Vagina (tissue), 2 donors: ENCODE data around the gene MLYCD. TPM values are rescaled to one million over a fixed set of nuclear protein-coding genes. Genes with fewer than 3 reads are reported as not detected.

ENCODE experiments used
- DNase-seq, 2 donors: peaks; one replicate each; pipeline ENCODE4 v3.0.0-alpha.2; 2017; ENCODE audit errors: extremely low spot score in 2 of 2
- H3K27ac ChIP-seq: fragments of 200-600 bp; sonication (generic); one replicate; pipeline ENCODE4 v1.5.1; 2019
- H3K27me3 ChIP-seq: fragments of 200-600 bp; sonication (generic); one replicate; pipeline ENCODE4 v1.5.1; 2019
- H3K36me3 ChIP-seq, 2 donors: fragments of 200-600 bp; sonication (generic); one replicate each; pipeline ENCODE4 v1.5.1; 2017 to 2019
- H3K4me1 ChIP-seq: fragments of 200-600 bp; sonication (generic); one replicate; pipeline ENCODE4 v1.5.1; 2019
- H3K4me3 ChIP-seq, 2 donors: fragments of 200-600 bp; sonication (generic); 1 replicate in 1 of 2; 2 replicates in 1 of 2; pipeline ENCODE4 v1.5.1; 2016 to 2019
- H3K9me3 ChIP-seq: fragments of 200-600 bp; sonication (generic); one replicate; pipeline ENCODE4 v1.5.1; 2019
- POLR2A ChIP-seq, 2 donors: fragments of 450-650 bp; IDR thresholded peaks; one replicate each; pipeline ENCODE4 v1.6.1; 2017; ENCODE audit warnings: antibody characterized with exemption in 2 of 2, mild to moderate bottlenecking in 2 of 2, moderate library complexity in 2 of 2
- POLR2AphosphoS5 ChIP-seq, 2 donors: sonication (generic); formaldehyde crosslinking; IDR thresholded peaks; one replicate each; pipeline ENCODE4 v1.9.0; 2017; ENCODE audit warnings: antibody characterized with exemption in 2 of 2, mild to moderate bottlenecking in 2 of 2, low read depth in 1 of 2; ENCODE audit not compliant: insufficient read depth in 1 of 2
- intact Hi-C: fragments of 100-400 bp; cut with DNase I; formaldehyde crosslinking; loops from one replicate; pipeline ENCODE4 v1.15.1; 2023
- total RNA-seq: library from RNA; depleted of rRNA; stranded (reverse); fragments of >200 nt; gene quantifications from one replicate; pipeline ENCODE4 v1.2.3, GENCODE V29; 2016
- TF ChIP-seq, protein P1 (sequence below), 3 experiments: fragments of 450-650 bp in 2 of 3; fragments of 200-600 bp in 1 of 3; sonication (generic) in 1 of 3; IDR thresholded peaks; one replicate each; pipeline ENCODE4 v1.5.1; 2017 to 2019; ENCODE audit warnings: antibody characterized with exemption in 3 of 3, mild to moderate bottlenecking in 2 of 3, moderate library complexity in 2 of 3

Gene MLYCD
- total RNA-seq, 1 donor from 2014 or later, result 8.8 TPM

DNA sequence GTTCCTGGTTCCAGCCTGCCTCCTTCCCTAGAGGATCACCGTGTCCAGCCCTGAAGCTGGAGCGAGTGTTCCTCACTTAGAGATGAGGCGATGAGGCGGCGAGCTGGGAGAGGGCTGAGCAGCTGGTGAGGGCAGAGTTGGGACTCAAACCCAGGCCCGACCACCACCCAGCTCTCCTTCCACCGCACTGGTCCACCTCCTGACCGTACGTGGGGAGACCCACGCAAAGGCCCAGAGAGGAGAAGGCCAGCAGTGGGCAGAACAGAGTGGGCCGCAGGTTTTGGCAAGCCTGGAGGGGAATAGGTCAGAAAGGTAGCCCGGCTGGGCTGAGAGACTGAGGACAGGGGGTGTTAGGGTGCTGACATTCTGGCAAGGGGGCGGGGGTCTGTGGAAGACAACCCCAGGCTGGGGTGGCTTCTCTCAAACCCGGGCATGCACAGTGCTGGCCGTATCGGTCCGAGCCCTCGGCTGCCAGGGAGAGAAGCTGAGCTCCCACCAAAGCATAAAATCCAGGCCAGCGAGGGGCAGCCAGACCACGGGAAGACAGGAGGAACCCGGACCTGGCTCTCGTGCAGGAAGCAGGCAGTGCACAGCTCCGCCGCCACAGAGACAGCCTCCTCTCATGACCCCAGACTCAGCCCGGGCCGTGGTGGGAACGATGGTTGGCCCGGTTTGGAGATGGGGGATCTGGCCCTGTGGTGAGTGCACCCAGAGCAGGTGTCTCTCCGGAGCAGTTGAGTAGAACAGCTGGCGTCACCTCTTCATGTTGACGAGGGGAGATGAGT is 24.9 kb downstream of the MLYCD start:
- no peak overlapping the region for H3K4me3 ChIP-seq
- no peak for TF ChIP-seq POLR2AphosphoS5 (IDR thresholded peaks at IDR 0.05; ENCODE audit: insufficient read depth in 1 of 2, low read depth in 1 of 2)
- no peak for TF ChIP-seq POLR2A (IDR thresholded peaks at IDR 0.05)
- TF ChIP-seq, protein P1, sequence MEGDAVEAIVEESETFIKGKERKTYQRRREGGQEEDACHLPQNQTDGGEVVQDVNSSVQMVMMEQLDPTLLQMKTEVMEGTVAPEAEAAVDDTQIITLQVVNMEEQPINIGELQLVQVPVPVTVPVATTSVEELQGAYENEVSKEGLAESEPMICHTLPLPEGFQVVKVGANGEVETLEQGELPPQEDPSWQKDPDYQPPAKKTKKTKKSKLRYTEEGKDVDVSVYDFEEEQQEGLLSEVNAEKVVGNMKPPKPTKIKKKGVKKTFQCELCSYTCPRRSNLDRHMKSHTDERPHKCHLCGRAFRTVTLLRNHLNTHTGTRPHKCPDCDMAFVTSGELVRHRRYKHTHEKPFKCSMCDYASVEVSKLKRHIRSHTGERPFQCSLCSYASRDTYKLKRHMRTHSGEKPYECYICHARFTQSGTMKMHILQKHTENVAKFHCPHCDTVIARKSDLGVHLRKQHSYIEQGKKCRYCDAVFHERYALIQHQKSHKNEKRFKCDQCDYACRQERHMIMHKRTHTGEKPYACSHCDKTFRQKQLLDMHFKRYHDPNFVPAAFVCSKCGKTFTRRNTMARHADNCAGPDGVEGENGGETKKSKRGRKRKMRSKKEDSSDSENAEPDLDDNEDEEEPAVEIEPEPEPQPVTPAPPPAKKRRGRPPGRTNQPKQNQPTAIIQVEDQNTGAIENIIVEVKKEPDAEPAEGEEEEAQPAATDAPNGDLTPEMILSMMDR (IDR thresholded peaks at IDR 0.05), result no peak
- no peak overlapping the region for H3K27ac ChIP-seq
- intact Hi-C loops, result no loop called here
- H3K36me3 ChIP-seq, result peaks cover 0 to 14% of the 10 kb centered on the region in 2 donors
- H3K9me3 ChIP-seq, result no peaks in the 10 kb centered on the region
- no peak for DNase-seq
- no peaks in the 10 kb centered on the region for H3K27me3 ChIP-seq
- peaks cover 11% of the 10 kb centered on the region for H3K4me1 ChIP-seq

DNA sequence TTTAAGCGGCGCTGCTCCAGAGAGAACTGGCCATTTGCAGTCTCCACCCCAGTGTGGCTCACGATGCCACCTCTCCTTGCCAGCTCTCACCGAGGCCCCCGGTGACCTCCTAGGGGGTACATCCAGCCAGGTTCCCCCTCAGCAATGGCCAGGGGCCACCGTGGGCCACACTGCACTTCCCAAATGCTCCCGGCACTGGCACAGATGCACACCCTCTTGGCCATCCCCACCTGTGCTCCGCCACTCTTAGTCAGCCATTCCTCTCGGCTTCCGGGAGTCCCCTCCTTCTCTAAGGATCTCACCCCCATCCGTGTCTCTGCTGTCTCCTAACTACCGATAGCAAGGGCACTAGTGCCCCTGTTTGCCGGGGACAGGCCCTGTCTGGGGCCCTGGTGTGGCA is 25.8 kb downstream of the MLYCD start:
- intact Hi-C loops, result no loop called here
- H3K4me3 ChIP-seq, result no peak overlapping the region
- H3K36me3 ChIP-seq, result peaks cover 0 to 6% of the 10 kb centered on the region in 2 donors
- TF ChIP-seq, protein P1 (IDR thresholded peaks at IDR 0.05), result no peak
- TF ChIP-seq POLR2A (IDR thresholded peaks at IDR 0.05) (no peak), POLR2AphosphoS5 (IDR thresholded peaks at IDR 0.05; ENCODE audit: insufficient read depth in 1 of 2, low read depth in 1 of 2) (no peak)
- H3K27ac ChIP-seq, result no peak overlapping the region
- no peaks in the 10 kb centered on the region for H3K9me3 ChIP-seq
- H3K4me1 ChIP-seq, result peaks cover 11% of the 10 kb centered on the region
- no peaks in the 10 kb centered on the region for H3K27me3 ChIP-seq
- DNase-seq, result no peak

DNA sequence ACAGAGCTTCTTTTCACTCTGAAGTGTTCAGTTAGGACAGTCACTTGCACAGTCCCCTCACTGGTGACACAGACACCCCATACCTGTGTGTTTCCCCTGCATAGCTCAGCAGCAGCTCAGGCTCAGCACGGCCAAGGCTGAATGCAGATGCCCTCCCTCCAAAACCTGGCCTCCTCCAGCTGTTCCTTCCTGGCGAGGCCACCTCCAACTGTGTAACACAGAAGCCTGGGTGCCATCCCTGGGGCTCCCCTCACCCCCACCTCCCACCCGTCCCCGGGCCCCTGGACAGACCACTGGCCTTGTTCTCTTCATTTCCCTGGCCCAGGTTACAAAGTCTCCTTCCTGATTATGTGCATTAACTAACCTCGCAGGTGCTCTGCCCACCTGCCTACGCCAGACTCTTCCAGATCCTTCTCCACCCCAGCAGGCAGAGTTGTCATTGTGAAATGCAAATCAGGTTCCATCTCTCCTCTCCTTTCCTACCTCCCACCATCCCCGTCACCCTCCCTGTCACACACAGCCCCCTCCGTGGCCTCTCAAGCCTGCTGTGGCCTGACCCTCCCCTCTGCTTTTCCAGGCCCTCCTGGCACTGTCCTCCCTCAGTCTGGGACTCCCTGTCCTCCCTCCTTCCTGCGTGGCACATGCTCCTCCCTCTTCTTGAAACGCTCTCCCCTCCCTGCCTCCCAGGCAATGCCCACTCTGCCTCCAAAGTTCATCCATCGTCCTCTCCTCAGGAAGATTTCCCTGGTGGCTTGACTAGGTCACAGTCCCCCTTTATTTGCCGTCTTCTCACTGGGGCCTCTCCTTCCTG is 26.4 kb downstream of the MLYCD start:
- no peak overlapping the region for H3K4me3 ChIP-seq
- H3K36me3 ChIP-seq, result peaks cover 0 to under 1% of the 10 kb centered on the region in 2 donors
- intact Hi-C loops, result no loop called here
- no peaks in the 10 kb centered on the region for H3K9me3 ChIP-seq
- H3K27ac ChIP-seq, result no peak overlapping the region
- DNase-seq, result no peak
- H3K4me1 ChIP-seq, result peaks cover 11% of the 10 kb centered on the region
- TF ChIP-seq, protein P1 (IDR thresholded peaks at IDR 0.05), result no peak
- no peak for TF ChIP-seq POLR2A (IDR thresholded peaks at IDR 0.05)
- TF ChIP-seq POLR2AphosphoS5 (IDR thresholded peaks at IDR 0.05; ENCODE audit: insufficient read depth in 1 of 2, low read depth in 1 of 2), result no peak
- H3K27me3 ChIP-seq, result no peaks in the 10 kb centered on the region

DNA sequence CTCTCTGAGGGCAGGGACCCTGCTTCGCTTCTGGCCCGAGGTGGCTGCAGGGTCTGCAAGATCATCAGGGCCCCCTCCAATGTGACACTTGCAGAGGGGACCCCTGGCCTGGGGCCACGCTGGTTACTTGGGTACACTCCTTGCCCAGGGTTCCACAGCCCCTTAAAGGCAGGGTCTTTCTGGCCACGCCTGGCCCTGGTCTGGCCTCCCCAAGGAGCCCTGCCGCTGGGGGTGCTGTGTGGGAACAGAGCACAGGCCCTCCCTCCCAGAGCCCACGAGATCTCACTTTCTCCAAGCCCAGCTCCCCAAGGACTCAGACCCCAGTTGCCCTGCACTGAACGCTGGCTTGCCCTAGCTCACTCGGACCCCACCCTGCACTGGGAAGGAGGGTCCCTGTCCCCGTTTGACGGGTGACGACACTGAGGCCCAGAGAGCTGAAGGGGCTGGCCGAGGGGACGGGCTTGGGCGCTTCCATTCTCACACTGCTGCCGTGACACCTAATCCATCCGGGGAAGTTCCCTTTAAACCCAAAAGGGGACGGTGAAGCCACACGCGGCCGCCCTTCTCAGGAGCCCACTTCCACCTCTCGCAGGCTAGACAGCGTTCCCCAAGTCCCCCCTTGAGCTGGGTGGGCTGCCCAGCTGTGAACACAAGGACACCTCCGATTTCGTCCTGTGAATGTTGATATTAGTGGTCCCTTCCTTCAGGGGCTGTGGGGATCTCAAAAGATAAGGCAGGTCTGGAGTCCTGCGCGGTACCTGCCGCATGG is 27.2 kb downstream of the MLYCD start:
- DNase-seq, result no peak
- Histone ChIP-seq H3K9me3 (no peaks in the 10 kb centered on the region), H3K27me3 (no peaks in the 10 kb centered on the region), H3K4me3 (no peak overlapping the region), H3K27ac (no peak overlapping the region), H3K4me1 (peaks cover 11% of the 10 kb centered on the region), H3K36me3 (no peaks in the 10 kb centered on the region)
- TF ChIP-seq, protein P1 (IDR thresholded peaks at IDR 0.05), result no peak
- TF ChIP-seq POLR2AphosphoS5 (IDR thresholded peaks at IDR 0.05; ENCODE audit: insufficient read depth in 1 of 2, low read depth in 1 of 2) (no peak), POLR2A (IDR thresholded peaks at IDR 0.05) (no peak)
- intact Hi-C loops, result no loop called here
